ENCODE data around the gene ADGRD1.
"Not testable (repeated sequence)": the region's sequence is repeated elsewhere in the genome, so short reads cannot be mapped to it uniquely, and the experiment has no call there.

ADGRD1 gene

GRCh38 chr12:130953771-130954543 is at the start of gene ADGRD1:
ADGRD1 (plus strand) TSS chr12:130953907; CDS start chr12:130954466, 559 bp downstream.
- DNase-seq: peak; percentile 19

GRCh38 chr12:130904064-130904463 is 49.6 kb upstream of the ADGRD1 start:
- DNase-seq: no peak

GRCh38 chr12:130904936-130905455 is 48.7 kb upstream of the ADGRD1 start:
- not testable (repeated sequence) for DNase-seq

GRCh38 chr12:130909111-130909510 is 44.6 kb upstream of the ADGRD1 start:
- no peak for DNase-seq

- DNase-seq: no peak
Measured at GRCh38 chr12:130911193-130911592, 42.5 kb upstream of the ADGRD1 start.

- DNase-seq: no peak
Measured at GRCh38 chr12:130911933-130912332, 41.8 kb upstream of the ADGRD1 start.

- no peak for DNase-seq
Measured at GRCh38 chr12:130916241-130916911, 37.3 kb upstream of the ADGRD1 start.

GRCh38 chr12:130917607-130918006 is 36.1 kb upstream of the ADGRD1 start:
- DNase-seq: no peak

- no peak for DNase-seq
Measured at GRCh38 chr12:130919086-130919485, 34.6 kb upstream of the ADGRD1 start.

GRCh38 chr12:130920119-130920703 is 33.5 kb upstream of the ADGRD1 start:
- DNase-seq: no peak

GRCh38 chr12:130920723-130921381 is 32.9 kb upstream of the ADGRD1 start:
- no peak for DNase-seq

- no peak for DNase-seq
Measured at GRCh38 chr12:130922511-130922953, 31.2 kb upstream of the ADGRD1 start.

GRCh38 chr12:130924966-130925665 is 28.6 kb upstream of the ADGRD1 start:
- DNase-seq: no peak

- DNase-seq: no peak
Measured at GRCh38 chr12:130925666-130926015, 28.1 kb upstream of the ADGRD1 start.

GRCh38 chr12:130929363-130929762 is 24.3 kb upstream of the ADGRD1 start:
- no peak for DNase-seq

GRCh38 chr12:130932061-130932930 is 21.4 kb upstream of the ADGRD1 start:
- no peak for DNase-seq

- DNase-seq: no peak
Measured at GRCh38 chr12:130933269-130933995, 20.3 kb upstream of the ADGRD1 start.

GRCh38 chr12:130934753-130935152 is 19.0 kb upstream of the ADGRD1 start:
- no peak for DNase-seq

GRCh38 chr12:130936561-130936960 is 17.1 kb upstream of the ADGRD1 start:
- DNase-seq: no peak

- no peak for DNase-seq
Measured at GRCh38 chr12:130937063-130937462, 16.6 kb upstream of the ADGRD1 start.

GRCh38 chr12:130937546-130937945 is 16.2 kb upstream of the ADGRD1 start:
- not testable (repeated sequence) for DNase-seq
